Gastroesophageal sphincter (tissue), 4 donors: ENCODE measurements around the gene SPSB2. TPM values are rescaled to one million over a fixed set of nuclear protein-coding genes. Genes with fewer than 3 reads are reported as not detected.
A peak's percentile ranks its signal among the peaks of the same experiment; 100 is the strongest.
"Not testable (repeated sequence)": the region's sequence is repeated elsewhere in the genome, so short reads cannot be mapped to it uniquely, and the experiment has no call there.

Experiments
- ATAC-seq: fragments of 150-250 bp; one replicate; pipeline ENCODE4 v1.9.1; 2016; ENCODE audit warnings: mild to moderate bottlenecking, moderate library complexity
- H3K27ac ChIP-seq, 4 donors: fragments of 200-600 bp; sonication (generic) in 3 of 4; 1 replicate in 3 of 4; 2 replicates in 1 of 4; pipeline ENCODE4 v1.5.1; 2016 to 2019
- H3K27me3 ChIP-seq: fragments of 200-600 bp; sonication (generic); one replicate; pipeline ENCODE4 v1.5.1; 2019
- H3K36me3 ChIP-seq, 2 donors: fragments of 200-600 bp; sonication (generic); one replicate each; pipeline ENCODE4 v1.5.1; 2019; ENCODE audit warnings: control low read depth in 1 of 2
- H3K4me1 ChIP-seq, 3 donors: fragments of 200-600 bp; sonication (generic); 1 replicate in 2 of 3; 2 replicates in 1 of 3; pipeline ENCODE4 v1.5.1; 2016 to 2019; ENCODE audit warnings: control low read depth in 2 of 3
- H3K4me3 ChIP-seq, 2 donors: fragments of 200-600 bp; sonication (generic); one replicate each; pipeline ENCODE4 v1.5.1; 2019; ENCODE audit warnings: mild to moderate bottlenecking in 1 of 2, moderate library complexity in 1 of 2
- H3K9me3 ChIP-seq, 3 donors: fragments of 200-600 bp; sonication (generic); one replicate each; pipeline ENCODE4 v1.5.1; 2017 to 2019; ENCODE audit warnings: control low read depth in 2 of 3
- CTCF ChIP-seq, 4 experiments: fragments of 200-600 bp in 2 of 4; fragments of 450-650 bp in 2 of 4; sonication (generic) in 1 of 4; IDR thresholded peaks; one replicate each; pipeline ENCODE4 v1.5.1; 2017 to 2019; ENCODE audit warnings: antibody characterized with exemption in 4 of 4, mild to moderate bottlenecking in 2 of 4, moderate library complexity in 2 of 4
- EP300 ChIP-seq: sonication (generic); formaldehyde crosslinking; IDR thresholded peaks from one replicate; pipeline ENCODE4 v1.6.1; 2017; ENCODE audit warnings: antibody characterized with exemption, mild to moderate bottlenecking
- POLR2A ChIP-seq, 2 donors: fragments of 450-650 bp; IDR thresholded peaks; one replicate each; pipeline ENCODE4 v1.6.1; 2017; ENCODE audit warnings: antibody characterized with exemption in 2 of 2, mild to moderate bottlenecking in 2 of 2, moderate library complexity in 1 of 2
- POLR2AphosphoS5 ChIP-seq: sonication (generic); formaldehyde crosslinking; IDR thresholded peaks from one replicate; pipeline ENCODE4 v1.6.1; 2017; ENCODE audit warnings: antibody characterized with exemption
- WGBS, 2 donors: methylation state at CpG; one replicate each; pipeline ENCODE4 v1.1.5; 2018; ENCODE audit warnings: low coverage in 1 of 2; 5-methylcytosine and 5-hydroxymethylcytosine counted together
- total RNA-seq, 4 donors: library from RNA; depleted of rRNA; stranded (reverse); fragments of >200 nt; gene quantifications; one replicate each; pipeline ENCODE4 v1.1.0, GENCODE V29; 2016

Gene SPSB2
- total RNA-seq, 4 donors from 2014 or later, result 7.4 to 10.7 (median 8.1) TPM

GRCh38 chr12:6890789-6891645, 17.9 kb upstream of the SPSB2 start:
- peak overlapping the region; percentile 47 to 54 for H3K4me3 ChIP-seq
- 2 to 9% methylated on average over 9 of the region's 68 CpGs for WGBS, 2 donors
- peak overlapping the region; percentile 85 to 93 (median 91) for H3K27ac ChIP-seq
- no peaks in the 10 kb centered on the region for H3K36me3 ChIP-seq
- H3K4me1 ChIP-seq, result peaks cover 0 to 19% (median 4%) of the 10 kb centered on the region in 3 donors
- peak; percentile 97 for ATAC-seq
- no peaks in the 10 kb centered on the region for H3K27me3 ChIP-seq
- no peaks in the 10 kb centered on the region for H3K9me3 ChIP-seq
- peak; percentile 86 for TF ChIP-seq POLR2AphosphoS5
- no peak for TF ChIP-seq EP300
- TF ChIP-seq CTCF (IDR thresholded peaks at IDR 0.05), result peak in 3 of 4 experiments; percentile 90 to 97 (median 93)
- TF ChIP-seq POLR2A (IDR thresholded peaks at IDR 0.05), result peak; percentile 39 to 68

GRCh38 chr12:6889775-6890573, 16.9 kb upstream of the SPSB2 start:
- 91 to 94% methylated on average over 14 of the region's 21 CpGs for WGBS, 2 donors
- H3K9me3 ChIP-seq, ATAC-seq, H3K36me3 ChIP-seq, H3K27me3 ChIP-seq, H3K4me3 ChIP-seq: not testable (repeated sequence)
- peak overlapping the region; percentile 85 to 93 (median 91) for H3K27ac ChIP-seq
- H3K4me1 ChIP-seq, result peaks cover 0 to 19% (median 4%) of the 10 kb centered on the region in 3 donors

DNA sequence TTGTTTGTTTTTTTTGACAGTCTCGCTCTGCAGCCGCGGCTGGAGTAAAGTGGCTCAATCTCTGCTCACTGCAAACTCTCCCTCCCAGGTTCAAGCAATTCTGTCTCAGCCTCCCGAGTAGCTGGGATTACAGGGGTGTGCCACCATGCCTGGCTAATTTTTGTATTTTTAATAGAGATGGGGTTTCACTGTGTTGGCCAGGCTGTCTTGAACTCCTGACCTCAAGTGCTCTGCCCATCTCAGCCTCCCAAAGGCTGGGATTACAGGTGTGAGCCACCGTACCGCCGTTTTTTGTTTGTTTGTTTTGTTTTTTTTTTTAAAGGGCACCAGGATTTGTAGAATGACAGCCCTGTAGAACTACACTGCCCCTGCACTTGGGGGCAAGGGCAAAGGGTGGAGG, 15.7 kb upstream of the SPSB2 start:
- WGBS, 2 donors, result 71 to 74% methylated on average over 3 to 7 of the region's 7 CpGs
- H3K27ac ChIP-seq, H3K9me3 ChIP-seq, H3K4me3 ChIP-seq, ATAC-seq, H3K27me3 ChIP-seq: not testable (repeated sequence)
- H3K4me1 ChIP-seq, result peaks cover 0 to 19% (median 4%) of the 10 kb centered on the region in 3 donors
- peaks cover 0 to 19% of the 10 kb centered on the region in 2 donors for H3K36me3 ChIP-seq

DNA sequence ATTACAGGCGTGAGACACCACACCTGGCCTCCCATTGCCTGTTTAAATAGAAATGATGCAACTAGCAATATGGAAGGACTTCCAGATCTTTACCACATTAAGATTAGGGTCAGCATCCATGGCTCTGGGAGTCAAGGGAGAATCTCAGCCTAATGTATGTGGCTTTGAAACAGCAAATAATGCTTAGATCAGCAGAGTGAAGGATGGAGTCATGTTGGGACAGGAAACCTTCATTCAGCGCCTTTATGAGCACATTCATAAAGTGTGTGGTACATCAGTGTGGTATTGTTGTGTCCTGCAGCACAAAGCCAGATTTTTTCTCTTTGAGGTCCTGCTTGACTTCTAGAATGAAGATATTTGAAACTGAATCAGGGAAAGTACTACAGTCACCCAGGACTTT, 15.3 kb upstream of the SPSB2 start:
- no peak overlapping the region for H3K4me3 ChIP-seq
- H3K9me3 ChIP-seq, result no peaks in the 10 kb centered on the region
- peaks cover 0 to 19% (median 4%) of the 10 kb centered on the region in 3 donors for H3K4me1 ChIP-seq
- peaks cover 0 to 24% of the 10 kb centered on the region in 2 donors for H3K36me3 ChIP-seq
- 100% methylated on average over 1 to 2 of the region's 2 CpGs for WGBS, 2 donors
- no peaks in the 10 kb centered on the region for H3K27me3 ChIP-seq
- ATAC-seq, result no peak
- H3K27ac ChIP-seq, result no peak overlapping the region
- TF ChIP-seq EP300 (no peak), CTCF (IDR thresholded peaks at IDR 0.05) (no peak), POLR2A (IDR thresholded peaks at IDR 0.05) (no peak), POLR2AphosphoS5 (no peak)

DNA sequence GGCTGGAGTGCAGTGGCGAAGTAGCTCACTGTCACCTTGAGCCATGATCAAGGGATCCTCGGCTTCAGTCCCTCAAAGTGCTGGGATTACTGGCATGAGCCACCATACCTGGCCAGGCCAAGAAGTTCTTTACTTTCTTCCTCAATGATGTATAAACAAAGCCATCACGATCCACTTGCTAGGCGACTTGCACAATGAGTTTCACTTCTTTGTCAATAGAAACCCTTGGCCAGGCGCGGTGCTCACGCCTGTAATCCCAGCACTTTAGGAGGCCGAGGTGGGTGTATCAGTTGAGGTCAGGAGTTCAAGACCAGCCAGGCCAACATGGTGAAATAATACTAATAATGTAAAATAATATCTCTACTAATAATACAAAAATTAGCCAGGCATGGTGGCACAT, 14.4 kb upstream of the SPSB2 start:
- no peak for ATAC-seq
- H3K36me3 ChIP-seq, result peaks cover 0 to 33% of the 10 kb centered on the region in 2 donors
- no peak overlapping the region for H3K4me3 ChIP-seq
- no peaks in the 10 kb centered on the region for H3K27me3 ChIP-seq
- TF ChIP-seq EP300, result no peak
- no peak for TF ChIP-seq POLR2A (IDR thresholded peaks at IDR 0.05)
- no peak for TF ChIP-seq CTCF (IDR thresholded peaks at IDR 0.05)
- no peak for TF ChIP-seq POLR2AphosphoS5
- H3K4me1 ChIP-seq, result peaks cover 0 to 19% (median 4%) of the 10 kb centered on the region in 3 donors
- no peak overlapping the region for H3K27ac ChIP-seq
- no peaks in the 10 kb centered on the region for H3K9me3 ChIP-seq
- 77% methylated on average over 8 of the region's 8 CpGs; no CpG with 5 or more reads in 1 of the 2 donors for WGBS, 2 donors

DNA sequence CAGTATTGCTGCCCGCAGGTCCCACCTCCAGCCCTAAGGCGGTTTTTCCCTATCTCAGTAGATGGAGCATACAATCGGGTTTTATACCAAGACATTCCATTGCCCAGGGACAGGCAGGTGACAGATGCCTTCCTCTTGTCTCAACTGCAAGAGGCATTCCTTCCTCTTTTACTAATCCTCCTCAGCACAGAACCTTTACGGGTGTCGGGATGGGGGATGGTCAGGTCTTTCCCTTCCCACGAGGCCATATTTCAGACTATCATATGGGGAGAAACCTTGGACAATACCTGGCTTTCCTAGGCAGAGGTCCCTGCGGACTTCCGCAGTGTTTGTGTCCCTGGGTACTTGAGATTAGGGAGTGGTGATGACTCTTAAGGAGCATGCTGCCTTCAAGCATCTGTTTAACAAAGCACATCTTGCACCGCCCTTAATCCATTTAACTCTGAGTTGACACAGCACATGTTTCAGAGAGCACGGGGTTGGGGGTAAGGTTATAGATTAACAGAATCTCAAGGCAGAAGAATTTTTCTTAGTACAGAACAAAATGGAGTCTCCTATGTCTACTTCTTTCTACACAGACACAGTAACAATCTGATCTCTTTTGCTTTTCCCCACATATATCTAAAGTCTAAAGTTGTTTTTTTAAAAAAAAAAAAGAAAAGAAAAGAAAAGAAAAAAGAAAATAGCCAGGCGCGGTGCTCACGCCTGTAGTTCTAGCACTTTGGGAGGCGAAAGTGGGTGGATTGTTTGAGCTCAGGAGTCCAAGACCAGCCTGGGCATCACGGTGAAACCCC, 13.3 kb upstream of the SPSB2 start:
- H3K36me3 ChIP-seq, result peaks cover 0 to 36% of the 10 kb centered on the region in 2 donors
- WGBS, 2 donors, result 59 to 66% methylated on average over 5 to 6 of the region's 15 CpGs
- not testable (repeated sequence) for H3K27me3 ChIP-seq, H3K4me3 ChIP-seq, H3K9me3 ChIP-seq, H3K27ac ChIP-seq, ATAC-seq
- peaks cover 0 to 10% (median 1%) of the 10 kb centered on the region in 3 donors for H3K4me1 ChIP-seq
